NOMO-1 treated with dmso at 0.1 percent for 144 hours (cell line): ENCODE measurements around the gene TGFBR2.

Source experiments
- DNase-seq: peaks from one replicate; lab custom pipeline; 2025; ENCODE audit not compliant: unreplicated experiment; lab: John Stamatoyannopoulos, UW

Gene TGFBR2

GRCh38 chr3:30600572-30600971 is 5.8 kb upstream of the TGFBR2 start:
- DNase-seq = no peak

GRCh38 chr3:30602946-30603345 is 3.5 kb upstream of the TGFBR2 start:
- no peak for DNase-seq

DNA sequence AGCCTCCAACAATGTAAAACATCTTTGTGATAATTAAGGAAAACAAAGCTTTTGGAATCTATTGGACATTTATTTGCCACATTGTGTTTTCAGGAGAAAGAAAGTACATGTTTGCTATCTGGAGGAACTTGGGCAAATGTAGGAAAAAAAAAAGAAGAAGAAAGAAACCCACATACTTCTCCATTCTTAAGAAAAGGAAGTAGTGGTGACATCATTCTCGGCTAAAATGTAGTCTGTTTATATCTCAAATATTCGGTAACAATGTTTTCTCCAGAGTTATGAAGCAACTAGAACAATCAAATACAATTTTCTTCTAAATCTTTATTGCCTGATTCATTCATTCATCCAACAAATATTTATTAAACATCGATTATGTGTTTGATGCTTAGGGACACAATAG is 2.3 kb upstream of the TGFBR2 start:
- DNase-seq = peak; percentile 44

GRCh38 chr3:30604558-30604957 is 1.8 kb upstream of the TGFBR2 start:
- DNase-seq = peak; percentile 11

DNA sequence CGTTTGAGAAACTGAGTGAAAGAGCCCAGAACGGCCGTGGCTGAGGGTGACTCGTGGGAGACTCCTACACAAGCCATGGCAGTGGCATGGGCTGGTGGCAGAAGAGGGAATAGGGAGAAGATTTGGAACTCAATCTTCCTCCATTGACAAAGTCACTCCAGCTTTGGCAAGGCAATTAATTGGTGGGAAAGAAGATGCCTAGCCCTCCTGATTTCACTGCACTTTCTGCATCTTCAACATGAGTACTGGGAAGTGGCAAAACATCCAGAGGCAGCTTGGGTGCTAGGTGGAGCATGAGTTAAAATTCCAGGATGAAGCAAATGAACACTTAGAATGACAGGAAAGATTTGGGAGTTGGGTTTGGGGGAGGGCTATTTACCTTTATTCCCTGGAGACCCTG is 1.4 kb upstream of the TGFBR2 start:
- DNase-seq = no peak

DNA sequence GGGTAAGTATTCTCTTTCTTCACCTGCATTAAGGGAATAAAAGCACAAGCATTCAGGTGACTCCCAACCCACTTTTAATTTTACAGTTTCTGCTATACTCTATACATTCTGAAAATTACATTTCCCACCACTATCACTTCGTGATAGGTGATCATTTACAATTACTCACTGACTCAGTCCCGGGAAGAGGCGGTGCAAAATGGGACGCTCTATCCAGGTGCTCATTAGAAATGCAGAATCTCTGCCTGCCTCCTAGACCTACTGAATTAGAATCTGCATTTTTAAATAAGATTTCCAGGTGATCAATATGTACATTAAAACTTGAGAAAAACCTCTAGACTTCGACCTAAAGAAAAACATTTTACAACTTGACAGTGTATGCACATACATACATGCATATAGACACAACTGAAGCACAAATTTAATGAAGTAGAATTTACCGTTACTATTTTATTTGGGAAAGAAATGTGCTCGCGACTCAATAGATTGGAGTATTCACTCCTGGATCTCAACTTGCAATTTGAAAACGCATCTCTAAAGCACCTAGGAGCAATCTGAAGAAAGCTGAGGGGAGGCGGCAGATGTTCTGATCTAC is 598 bp upstream of the TGFBR2 start:
- DNase-seq = no peak

DNA sequence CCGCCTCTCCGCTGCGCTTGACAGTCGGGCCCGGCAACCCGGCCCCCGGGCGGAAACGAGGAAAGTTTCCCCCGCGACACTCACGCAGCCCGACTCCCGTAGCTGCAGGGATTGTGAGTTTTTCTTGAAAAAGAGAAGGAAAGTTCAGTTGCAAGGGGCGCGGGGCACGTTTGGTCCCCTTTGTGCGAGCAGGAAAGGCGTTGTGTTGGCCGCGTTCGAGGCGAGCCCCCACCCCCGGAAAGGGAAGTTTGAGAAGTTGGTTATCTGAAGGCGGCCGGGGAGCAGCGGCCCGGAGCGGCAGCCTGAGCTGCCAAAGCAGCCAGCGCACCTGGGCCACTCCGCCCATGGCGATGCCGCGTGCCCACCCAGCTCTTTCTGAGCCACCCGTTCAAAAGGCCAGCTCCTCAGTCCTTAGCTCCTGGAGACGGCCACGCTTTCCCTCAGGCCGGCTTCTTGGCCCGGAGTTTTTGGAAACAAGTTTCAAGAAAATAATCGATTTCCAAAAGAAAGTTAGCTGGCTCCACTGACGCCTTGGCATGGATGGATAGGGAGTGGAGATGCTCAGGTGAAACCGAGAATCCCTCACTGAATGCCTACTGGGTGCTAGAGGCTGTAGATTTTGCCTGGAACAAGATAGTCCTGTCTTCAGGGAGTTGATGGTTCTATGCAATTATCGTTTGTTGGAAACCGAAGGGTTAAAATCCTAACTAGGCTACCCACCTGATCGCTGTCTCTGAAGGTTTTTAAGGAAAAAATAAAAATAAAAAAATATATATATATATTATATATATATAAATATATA is 832 bp downstream of the TGFBR2 start:
- peak; percentile 29 for DNase-seq

- DNase-seq = no peak
Measured at GRCh38 chr3:30608598-30608947, 2.2 kb downstream of the TGFBR2 start.

DNA sequence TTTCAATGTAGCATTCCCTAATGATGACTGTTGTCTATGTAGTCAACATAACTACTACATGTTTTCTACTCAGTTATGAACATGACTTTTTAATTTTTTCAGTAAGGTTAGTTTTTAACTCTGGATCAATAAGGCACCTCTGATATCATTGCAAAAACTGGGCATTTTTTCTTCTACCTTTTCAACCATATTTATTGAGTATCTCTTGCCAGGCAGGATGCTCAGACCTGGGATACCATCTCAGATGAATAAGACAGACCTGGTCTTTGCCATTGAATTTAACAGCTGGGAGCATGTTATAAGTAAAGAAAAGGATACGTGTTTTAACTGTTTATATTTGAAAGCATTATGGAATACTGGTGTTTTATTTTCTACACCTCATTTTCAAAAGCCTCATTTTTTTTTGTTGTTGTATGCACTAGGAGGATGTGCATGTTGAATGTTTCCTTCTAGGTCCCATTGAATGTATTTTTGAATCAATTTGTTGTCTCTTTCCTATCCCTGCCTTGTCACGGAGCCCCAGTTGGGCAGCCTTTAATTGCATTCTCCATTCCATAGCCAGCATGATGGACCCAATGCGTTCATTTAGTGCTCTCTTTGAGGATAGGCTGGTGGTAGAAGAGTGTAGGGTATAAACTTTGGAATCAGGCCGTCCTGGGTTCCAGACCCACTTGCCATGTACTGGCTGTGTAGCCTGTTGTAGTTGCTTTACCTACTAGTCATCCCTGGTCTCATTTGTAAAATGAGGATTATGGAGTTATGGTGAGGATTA is 3.7 kb downstream of the TGFBR2 start:
- DNase-seq = no peak

DNA sequence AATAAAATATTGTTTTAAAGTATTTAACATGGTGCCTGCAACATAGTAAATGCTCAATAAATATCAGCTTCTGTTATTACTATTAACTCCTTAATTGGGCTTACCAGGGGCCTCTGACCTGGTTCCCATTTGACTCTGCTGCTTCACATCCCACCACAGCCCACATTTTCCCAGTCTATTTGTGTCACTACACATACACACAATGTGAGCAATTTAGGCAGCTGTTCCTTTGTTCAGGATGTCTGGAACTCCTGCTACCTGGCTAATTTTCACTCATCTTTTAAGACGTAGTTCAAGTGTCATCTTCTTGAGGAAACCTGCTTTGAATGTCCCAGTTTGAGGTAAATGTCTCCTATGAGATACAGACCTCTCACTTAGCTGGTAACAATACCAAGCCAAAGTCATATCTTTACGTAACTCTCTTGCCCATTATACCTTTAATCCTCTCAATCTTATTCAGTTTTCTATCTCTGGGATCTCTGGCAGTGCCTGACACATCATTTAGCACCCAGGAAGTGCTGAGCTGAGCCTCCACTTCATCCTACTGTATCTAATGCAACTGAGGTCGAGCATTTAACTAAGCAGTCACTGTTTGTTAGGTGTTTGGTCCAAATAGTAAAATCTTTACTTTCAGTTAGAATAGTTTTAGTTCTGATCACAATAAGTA is 4.4 kb downstream of the TGFBR2 start:
- DNase-seq = no peak

- DNase-seq = no peak
Measured at GRCh38 chr3:30611613-30612436, 5.4 kb downstream of the TGFBR2 start.

DNA sequence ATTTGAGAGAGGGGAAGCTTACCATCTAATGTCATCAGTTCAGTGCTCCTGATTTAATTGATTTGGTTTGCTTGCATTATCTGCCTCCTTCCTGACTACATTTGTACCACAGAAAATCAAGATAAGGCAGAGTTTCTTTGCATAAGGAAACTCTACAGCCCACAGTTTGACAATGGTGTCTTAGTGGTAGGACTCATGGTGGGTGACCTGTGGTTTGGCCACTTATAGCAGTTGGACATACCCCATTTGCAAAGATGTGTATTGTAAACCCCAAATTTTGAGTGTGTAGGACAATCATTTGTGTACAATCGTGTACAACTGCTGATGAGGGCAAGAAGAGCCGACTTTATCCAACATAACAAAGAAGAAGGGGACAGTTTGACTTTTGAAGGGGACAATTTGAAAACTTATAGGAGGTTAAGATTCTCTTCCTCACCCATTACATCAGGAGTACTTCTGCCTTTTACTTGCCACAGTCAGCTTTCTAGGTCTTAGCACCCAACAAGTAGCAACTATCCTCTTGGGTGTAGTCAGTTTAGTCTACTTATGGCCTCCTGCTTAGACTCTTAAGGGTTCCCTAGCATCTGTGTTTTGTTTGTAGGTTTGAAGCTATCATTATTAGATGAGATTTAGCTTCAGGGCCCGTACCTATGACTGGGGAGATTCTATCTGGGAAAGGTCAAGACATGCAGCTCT is 6.2 kb downstream of the TGFBR2 start:
- no peak for DNase-seq

DNA sequence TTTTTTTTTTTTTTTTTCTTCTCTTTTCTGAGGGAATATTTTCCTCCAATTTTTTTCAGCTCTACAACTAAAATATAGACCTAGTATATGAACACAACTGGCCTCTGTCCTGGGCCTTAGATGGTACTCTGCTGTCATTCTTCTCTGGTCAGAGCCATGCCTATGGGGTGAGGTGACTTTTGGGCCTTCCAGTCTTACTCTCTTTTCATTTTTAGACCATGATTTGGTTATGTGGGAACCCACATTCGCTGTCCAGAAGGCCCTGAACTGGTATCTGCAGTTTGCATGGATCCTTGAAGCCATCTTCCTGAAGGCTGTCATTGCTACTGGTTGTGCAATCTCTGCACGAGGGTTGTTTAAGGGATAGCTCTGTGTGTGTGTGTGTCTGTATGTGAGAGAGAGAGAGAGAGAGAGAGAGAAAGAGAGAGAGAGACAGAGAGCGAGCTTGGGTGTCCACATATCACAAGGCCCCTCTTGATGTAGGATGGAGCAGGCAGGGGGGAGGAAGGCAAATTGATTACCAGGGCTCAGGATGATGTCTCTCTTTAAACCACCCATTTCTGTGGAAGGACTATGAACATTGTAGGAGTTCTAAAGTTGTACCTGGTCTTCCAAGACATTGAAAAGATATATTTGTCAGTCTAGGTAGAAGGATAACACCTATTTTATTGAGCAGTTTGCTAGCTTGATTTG is 6.9 kb downstream of the TGFBR2 start:
- no peak for DNase-seq

DNA sequence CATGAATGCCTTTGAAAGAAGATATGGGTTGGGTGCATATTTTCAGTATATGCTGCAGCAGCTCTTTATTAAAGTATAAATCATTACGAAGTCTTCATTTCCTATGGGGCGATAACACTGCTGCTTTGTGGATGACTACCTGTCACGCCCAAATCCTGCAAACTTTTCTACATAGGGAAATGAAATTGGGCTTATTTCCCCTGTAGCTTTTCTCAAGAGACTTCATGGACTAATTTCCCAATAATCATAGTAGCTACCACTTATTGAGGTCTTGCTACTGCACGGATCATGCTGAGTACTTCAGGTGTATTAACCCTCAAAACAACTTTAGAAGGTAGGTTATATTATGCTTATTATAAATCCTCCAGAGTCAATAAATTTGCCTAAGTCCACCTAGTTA is 8.0 kb downstream of the TGFBR2 start:
- no peak for DNase-seq

DNA sequence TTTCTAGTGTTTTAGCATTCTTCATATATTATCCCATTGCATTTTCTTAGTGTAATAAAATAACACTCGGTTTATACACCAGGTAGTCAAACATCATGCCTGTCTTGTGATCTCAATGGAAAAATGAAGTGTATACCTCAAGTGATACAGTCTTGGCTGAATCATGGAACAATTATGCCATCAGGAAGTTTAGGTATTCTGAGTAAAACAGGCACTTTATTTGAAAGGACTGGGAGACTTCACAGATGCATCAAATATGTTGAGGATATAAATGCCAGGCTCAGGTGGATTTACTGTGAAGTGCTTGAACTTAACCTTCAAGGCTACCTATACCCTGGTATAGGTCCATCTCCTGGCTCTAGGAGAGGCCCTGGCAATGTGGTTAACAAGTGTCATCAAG is 8.5 kb downstream of the TGFBR2 start:
- no peak for DNase-seq

GRCh38 chr3:30615615-30616346 is 9.4 kb downstream of the TGFBR2 start:
- no peak for DNase-seq

DNA sequence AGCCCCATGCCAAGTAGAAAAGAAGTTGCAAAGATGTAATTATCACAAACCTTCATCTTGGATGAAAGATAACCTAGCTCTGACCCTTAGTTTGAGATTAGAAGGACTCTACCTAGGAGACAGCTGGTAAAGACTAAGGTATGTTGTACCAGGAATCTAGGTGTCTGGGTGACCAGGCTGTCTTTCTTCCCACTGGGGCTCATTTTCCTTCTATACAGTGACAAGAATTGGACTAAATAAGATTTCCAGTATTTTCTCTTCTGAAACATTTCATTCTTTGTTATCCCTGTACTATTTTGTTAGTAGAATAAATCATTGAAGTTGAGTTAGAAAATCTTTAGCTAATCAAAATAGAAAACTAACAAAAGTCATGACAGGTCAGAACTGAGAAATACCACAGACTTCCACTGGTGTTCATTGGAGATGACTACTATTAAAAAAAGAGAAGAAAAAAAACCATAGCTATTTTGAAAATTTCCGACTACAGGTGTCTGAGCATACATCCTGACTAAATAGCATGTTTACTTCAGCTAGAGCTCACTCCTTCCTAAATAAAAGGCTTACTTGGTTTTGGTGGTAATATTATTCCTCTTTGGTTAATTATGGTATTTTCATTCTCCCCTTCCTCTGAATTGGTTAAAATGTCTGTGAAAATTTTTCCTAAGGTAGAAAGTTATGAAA is 10.1 kb downstream of the TGFBR2 start:
- no peak for DNase-seq

- no peak for DNase-seq
Measured at GRCh38 chr3:30617069-30617468, 10.7 kb downstream of the TGFBR2 start.
